VCaP (cell line): Measurements from ENCODE around the gene CLK4.

ENCODE experiments used
- H3K27ac ChIP-seq: fragments of 450-650 bp; 2 replicates; pipeline ENCODE4 v1.5.1; 2017
- TF ChIP-seq, protein P1 (sequence below): fragments of 450-650 bp; conservative IDR thresholded peaks from 2 replicates; pipeline ENCODE4 v1.5.1; 2017; ENCODE audit warnings: mild to moderate bottlenecking, moderate library complexity

CLK4 gene

DNA sequence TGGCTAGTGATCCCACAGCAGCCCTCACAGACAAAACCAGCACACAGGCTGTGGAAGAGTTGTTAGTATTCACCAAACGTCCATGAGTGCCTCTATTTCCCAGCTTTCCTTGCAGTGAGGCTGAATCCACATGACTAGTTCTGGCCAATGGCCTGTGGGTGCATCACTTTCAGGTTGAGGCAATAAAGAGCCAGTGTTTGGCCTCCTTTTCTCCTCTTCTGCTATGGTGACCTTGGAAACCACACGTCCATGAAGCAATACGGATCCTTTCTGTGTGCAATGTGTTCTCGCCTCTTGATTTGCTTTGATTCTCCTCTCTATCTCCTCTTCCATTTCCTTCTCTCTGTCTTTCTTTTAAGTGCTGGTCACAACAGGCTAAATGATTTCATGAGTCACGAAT, 23.4 kb upstream of the CLK4 start:
- TF ChIP-seq, protein P1, sequence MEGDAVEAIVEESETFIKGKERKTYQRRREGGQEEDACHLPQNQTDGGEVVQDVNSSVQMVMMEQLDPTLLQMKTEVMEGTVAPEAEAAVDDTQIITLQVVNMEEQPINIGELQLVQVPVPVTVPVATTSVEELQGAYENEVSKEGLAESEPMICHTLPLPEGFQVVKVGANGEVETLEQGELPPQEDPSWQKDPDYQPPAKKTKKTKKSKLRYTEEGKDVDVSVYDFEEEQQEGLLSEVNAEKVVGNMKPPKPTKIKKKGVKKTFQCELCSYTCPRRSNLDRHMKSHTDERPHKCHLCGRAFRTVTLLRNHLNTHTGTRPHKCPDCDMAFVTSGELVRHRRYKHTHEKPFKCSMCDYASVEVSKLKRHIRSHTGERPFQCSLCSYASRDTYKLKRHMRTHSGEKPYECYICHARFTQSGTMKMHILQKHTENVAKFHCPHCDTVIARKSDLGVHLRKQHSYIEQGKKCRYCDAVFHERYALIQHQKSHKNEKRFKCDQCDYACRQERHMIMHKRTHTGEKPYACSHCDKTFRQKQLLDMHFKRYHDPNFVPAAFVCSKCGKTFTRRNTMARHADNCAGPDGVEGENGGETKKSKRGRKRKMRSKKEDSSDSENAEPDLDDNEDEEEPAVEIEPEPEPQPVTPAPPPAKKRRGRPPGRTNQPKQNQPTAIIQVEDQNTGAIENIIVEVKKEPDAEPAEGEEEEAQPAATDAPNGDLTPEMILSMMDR: no peak
- H3K27ac ChIP-seq: no peak overlapping the region

DNA sequence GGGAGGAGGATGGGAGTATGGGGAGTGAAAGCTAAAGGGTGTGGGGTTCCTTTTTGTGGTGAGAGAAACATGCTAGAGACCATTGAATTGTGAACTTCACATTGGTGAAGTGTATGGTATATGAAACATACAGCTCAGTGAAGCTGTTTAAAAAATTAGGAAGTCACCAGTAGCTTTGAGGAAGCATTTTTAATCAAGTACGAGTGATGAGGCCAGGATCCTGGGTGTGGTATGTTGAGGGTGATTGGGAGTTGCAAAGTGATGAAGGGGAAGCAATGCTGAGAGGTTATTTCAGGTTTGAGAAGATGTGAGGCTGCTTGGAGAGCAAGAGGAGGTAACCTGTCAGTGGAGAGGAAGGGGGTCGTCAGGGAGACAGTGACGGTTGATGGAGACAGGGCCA, 22.7 kb upstream of the CLK4 start:
- TF ChIP-seq, protein P1: no peak
- no peak overlapping the region for H3K27ac ChIP-seq

DNA sequence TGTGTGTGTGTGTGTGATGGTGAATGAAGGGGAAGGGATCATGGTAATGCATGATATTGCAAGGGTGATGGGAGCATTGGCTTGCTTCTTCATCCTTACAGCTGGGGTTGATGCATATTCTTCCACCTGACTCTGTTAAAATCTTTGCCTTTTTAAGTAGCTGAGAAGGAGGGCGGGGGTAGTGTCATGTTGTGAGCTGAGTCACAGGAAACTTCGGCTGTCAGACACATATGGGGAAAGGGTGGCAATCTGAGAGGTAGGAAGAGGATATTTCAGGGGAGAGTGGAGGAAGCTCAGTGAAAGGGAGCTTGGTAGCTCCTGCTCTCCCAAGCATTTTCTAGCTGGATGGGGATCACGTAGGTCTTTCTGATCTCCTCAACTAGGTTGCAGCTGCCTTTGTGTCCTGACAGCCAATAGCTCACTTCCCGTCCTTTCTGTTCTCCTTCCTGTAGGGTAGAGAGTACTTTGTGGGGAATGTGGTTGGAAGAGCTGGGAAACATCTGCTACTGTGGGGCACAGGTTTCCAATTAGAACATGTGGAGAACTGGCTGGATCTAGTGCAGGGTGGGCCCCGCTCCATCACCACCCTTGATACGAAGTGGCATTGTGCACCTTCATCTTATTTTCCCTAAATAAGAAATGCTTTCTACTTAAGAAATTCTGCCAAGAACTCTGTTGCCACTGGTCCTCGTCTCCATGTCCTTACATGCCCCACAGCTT, 18.1 kb upstream of the CLK4 start:
- TF ChIP-seq, protein P1: no peak
- H3K27ac ChIP-seq: no peak overlapping the region

DNA sequence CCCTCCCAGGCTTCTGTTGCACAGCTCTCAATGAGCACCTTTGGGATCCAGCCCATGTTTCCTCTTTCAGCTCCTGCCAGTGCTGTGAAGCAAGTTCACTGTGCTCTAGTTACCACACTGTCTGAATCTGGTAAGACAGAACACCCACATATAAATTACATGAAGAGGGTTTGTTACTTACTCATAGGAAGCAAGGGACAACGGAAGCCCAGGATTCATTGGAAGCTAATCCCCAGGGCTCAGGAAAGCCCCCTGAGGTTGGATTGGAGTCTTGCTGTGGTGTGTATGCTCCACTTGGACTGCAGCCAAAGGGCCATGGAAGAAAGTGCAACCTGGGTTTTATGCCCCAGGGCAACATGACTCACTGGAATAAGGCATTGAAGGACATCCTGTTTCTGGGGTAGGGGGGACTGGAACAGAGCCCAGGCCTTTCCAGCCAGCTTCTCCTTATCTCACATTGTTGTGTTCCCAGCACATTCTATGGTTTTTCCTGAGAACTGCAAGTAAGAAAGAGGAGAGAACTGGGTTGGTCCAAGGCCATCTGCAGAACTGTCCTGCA, 15.6 kb upstream of the CLK4 start:
- no peak overlapping the region for H3K27ac ChIP-seq
- TF ChIP-seq, protein P1: no peak

DNA sequence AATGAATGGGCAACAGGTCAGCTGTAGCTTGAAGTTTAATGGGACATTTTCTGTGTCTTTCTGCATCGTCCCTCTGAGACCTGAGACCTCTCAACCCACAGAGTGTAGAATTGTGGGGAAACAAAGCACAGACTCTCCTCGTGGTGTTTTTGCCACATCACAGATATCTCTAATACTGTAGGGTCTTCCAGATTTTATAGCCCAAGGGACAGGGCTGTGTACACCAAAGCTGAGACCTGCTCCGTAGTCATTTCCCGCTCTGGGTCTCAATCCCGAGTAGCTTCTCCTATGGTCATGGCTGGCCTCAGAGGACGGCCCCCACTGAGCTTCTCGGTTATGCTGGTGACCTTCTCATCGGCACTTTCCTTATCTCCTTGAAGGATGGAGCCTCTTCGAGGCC, 14.9 kb upstream of the CLK4 start:
- no peak overlapping the region for H3K27ac ChIP-seq
- TF ChIP-seq, protein P1: no peak

DNA sequence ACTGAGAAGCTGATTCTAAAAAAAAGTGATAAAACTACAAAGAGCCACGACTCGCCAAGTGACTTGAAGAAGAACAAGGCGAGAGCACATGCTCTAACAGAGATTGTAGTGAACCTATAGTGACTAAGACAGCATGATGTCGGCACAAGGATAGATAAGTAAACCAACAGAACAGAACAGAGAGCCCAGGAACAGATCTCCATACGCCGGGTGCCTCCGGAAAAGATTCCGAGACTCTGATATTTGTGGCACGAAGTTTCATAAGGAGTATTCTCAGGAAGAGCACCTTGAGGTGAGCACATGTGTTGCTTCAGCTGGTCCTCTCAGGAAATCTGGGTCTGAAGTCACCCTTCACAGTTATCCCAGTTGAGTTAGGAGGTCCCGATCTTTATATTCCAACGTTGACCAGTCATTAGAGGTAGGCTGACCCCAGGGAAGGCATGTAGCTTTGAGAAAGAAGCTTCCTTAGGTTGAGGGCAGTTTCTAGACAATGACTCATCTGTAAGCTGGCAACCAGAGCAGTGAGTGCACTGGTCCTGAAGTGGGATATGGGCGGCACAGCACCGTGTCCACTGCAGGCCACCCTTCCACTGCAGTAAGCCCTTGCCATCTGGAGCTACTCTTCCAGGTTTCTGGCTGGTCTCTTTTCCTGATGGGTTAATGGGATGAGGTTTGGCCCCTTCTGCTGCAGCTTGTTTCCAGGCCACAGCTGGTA, 13.6 kb upstream of the CLK4 start:
- no peak overlapping the region for H3K27ac ChIP-seq
- TF ChIP-seq, protein P1: no peak

DNA sequence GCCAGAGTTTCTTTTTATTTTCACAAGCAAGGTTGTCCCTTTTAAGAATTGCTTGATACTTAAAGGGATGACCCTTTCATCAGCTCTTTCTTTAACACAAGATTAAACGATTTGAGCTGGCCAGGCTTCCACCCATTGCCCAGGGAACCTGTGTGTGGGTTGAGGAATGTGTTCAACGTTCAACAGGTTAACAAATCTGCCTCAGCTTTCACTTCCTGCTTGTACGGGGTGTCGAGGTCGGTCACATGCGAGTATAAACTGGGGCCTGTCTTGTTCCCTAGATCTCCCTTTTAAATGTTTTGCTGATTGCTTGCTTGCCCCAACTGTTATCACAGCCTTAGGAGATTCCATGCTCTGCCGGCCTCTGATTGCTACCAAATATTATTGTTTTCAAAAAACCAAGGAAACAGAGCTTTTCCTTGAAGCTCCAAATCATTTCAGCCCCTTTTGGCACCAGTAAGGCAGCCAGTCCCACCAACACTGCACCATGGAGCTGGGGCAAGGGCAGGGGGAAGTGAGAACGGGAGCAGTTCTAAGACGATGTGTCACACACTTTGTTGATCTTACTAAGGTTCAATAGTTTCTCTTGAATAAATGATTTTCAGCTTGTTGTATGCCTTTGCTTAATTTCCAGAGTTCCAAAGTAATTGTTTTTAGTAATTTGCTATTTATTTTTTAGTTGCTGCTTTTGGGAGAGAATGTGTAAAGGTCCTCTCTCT, 10.7 kb upstream of the CLK4 start:
- TF ChIP-seq, protein P1: no peak
- H3K27ac ChIP-seq: no peak overlapping the region
